Measurements from ENCODE around the gene PCDH9. TPM values are rescaled to one million over a fixed set of nuclear protein-coding genes. Genes with fewer than 3 reads are reported as not detected.
"Not testable (repeated sequence)": the region's sequence is repeated elsewhere in the genome, so short reads cannot be mapped to it uniquely, and the experiment has no call there.

Gene PCDH9
- total RNA-seq, 1 experiment from 2014 or later: 0.12 TPM

DNA sequence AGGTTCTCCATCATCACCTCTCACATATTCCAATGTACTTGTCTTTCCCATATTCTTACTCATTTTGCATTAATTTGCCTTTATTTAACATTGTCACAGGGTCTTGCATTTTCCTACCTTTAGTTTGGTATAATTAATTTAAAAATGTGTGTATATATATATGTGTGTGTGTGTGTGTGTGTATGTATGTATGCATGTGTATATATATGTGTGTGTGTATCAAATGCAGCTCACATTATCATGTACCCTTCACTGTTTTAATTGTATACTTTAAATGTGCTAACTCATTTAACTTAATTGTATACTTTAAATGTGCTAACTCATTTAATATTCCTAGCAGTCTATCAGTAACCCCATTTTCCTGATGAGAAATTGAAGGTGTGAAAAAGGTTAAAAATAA is 104.5 kb downstream of the PCDH9 start:
- DNase-seq (ENCODE audit: low read depth): no peak

DNA sequence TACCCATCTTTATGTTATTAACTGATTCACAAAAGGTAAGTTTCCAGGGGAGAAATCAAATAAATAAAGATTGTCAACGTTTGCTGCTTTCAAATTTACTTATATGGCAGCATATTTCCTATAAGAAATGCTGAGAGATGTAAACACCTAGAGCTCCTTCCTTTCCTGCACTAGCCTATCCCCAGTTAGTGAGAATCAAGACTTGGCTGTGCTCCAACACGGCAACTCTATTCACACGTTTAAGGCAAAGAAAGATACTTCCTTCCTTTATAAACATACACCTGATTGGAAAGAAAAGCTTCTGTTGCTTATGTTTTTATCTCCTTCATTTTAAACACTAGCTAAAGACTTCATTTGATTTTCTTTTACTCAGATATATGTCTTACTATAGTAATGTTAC is 107.0 kb downstream of the PCDH9 start:
- DNase-seq (ENCODE audit: low read depth): no peak

- DNase-seq (ENCODE audit: low read depth): no peak
Measured at GRCh38 chr13:67122251-67122650, 107.9 kb downstream of the PCDH9 start.

DNA sequence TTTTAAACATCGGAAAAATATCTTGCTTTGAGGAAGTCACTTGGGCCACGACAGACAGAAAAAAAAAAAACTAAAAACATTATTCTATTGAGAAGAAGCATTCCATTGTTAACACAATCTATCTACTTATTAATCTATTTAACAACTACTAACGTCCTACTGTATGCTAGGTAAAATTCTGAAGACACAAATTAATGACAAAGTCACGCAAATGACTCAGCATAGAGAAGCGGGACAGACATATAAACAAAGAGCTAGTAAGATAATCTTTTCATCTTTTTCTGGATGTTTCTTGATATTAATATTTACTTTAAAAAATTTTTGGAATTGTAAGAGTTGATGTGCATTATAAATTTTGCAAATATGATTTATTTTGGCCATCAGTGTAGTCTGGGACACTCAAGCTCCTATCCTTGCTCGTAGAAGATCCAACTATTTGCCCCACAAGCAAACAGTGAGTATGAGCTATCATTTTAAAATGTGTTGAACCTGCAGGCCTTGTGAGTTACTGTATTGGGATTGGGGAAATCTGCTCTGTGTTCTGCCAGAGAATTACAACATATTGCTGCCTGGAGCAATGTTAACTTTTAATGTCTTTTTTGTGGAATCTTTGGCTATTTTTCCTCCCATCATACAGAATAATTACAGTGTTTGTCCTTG is 109.1 kb downstream of the PCDH9 start:
- peak; percentile 2 for DNase-seq (ENCODE audit: low read depth)

- peak; percentile 14 for DNase-seq (ENCODE audit: low read depth)
Measured at GRCh38 chr13:67119481-67119894, 110.6 kb downstream of the PCDH9 start.

DNA sequence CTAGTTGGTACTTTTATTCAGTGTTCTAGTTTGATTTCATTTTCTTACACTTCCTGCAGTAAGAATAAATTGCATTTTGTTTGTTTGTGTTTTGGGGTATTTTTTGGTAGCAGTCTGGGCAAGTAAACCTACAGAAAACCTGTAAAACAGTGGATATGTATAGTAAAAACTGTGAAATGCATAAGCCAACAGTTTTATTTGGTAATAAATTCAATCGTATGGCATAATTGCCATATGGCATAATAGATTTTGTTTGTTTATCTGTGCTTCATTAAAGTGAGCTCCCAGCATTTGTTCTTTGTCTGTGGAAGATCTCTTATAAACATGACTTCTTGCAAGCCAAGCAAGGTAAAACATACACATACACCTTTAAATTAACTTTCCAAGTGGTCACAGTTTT is 111.9 kb downstream of the PCDH9 start:
- DNase-seq (ENCODE audit: low read depth): no peak

DNA sequence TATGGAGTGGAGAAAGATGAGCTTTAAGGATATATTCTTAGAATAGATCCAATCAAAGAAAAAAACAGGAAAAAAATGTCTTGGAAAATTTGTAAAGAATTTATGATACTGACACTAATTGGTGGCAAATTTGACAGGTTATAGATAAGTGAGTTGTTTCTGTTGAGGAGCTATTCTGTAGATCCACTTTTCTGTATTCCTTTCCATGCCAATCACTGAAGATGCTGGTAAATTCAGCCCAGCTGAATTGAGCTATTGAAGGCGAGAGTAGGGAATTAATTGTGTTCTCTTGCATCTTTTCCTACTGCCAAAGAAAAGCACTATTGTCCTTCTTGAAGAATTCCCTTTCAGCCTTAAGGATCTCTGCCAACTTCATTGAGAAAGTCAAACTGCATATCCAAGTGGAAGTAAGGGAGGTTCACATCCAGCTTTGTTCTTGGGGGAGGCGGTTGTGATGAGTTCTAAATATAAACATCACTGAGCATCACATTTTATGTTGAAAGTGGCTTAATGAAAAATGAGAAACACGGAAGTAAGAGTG is 113.1 kb downstream of the PCDH9 start:
- DNase-seq (ENCODE audit: low read depth): peak; percentile 27

- DNase-seq (ENCODE audit: low read depth): no peak
Measured at GRCh38 chr13:67107979-67108378, 122.2 kb downstream of the PCDH9 start.

DNA sequence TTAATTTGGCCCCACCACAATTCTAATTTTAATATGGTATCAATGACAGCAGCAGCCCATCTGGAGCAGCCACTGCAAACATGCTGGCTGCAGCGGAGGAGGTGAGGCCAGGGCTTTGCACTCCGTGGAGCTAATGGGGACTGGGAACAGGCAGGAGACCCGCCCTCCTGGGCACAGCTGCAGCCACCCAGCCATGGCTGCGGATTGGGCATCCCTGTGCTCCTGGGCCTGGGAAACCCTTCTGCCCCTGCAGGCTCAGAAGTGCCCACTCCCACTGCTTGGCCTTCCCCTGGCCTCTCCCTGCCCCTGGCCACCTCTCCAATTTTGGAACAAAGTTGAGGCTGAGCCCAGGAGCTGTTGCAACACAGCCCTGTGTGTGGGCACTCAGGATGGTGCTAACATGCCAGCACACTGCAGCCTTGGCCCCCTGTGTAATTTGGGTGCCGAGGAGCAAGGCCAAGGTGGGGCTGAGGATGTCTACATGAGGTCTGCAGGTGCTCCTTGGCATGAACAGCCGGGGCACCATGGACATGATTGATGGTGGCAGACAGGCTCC is 123.6 kb downstream of the PCDH9 start:
- DNase-seq (ENCODE audit: low read depth): no peak

GRCh38 chr13:67101730-67102467 is 128.2 kb downstream of the PCDH9 start:
- DNase-seq (ENCODE audit: low read depth): no peak

- DNase-seq (ENCODE audit: low read depth): no peak
Measured at GRCh38 chr13:67100730-67101129, 129.4 kb downstream of the PCDH9 start.

DNA sequence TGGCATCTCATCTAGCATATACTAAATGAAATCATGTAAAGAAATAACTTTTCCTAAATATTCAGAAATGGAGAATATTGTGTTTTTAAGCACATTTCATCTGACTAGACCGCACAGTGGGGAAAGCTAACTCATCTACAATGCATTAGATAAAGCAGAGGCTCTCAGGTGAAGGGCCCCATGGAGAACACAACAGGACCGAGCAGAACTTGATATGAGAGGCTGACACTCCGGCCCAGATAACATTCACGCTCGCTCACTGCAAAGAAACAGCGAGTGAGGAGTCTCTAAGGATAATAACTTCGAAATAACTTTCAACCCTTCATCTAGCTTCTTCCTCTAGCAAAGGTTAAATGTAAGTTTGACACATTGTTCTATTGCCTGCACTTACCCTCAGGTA is 130.6 kb downstream of the PCDH9 start:
- DNase-seq (ENCODE audit: low read depth): no peak

DNA sequence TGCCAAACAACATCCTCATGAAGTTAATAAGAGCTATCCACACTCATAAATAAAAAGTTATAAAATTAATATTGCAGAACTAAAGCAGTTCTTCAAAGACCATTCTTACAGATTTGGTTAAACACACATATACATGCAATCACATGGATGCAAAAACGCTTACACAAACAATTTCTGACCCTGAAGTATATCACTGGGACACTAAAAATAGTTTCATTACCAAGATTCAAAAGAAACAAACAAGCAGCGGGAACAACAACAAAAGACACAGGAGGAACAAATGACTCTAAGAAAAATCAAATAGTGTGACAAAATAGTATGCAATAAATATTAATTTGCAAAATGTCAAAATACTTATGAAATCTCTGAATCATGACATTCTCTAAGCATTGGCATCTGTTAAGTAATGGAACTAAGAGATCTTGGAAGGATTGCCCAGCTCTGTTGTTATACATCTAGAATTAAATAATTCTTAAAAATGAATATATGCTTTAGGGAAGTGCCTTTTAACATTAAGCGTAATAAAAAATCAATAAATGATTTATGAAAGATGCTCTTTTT is 132.2 kb downstream of the PCDH9 start:
- DNase-seq (ENCODE audit: low read depth): no peak

GRCh38 chr13:67096893-67097292 is 133.2 kb downstream of the PCDH9 start:
- DNase-seq (ENCODE audit: low read depth): not testable (repeated sequence)

GRCh38 chr13:67096418-67096817 is 133.7 kb downstream of the PCDH9 start:
- no peak for DNase-seq (ENCODE audit: low read depth)

GRCh38 chr13:67095621-67096020 is 134.5 kb downstream of the PCDH9 start:
- no peak for DNase-seq (ENCODE audit: low read depth)

GRCh38 chr13:67094952-67095351 is 135.2 kb downstream of the PCDH9 start:
- DNase-seq (ENCODE audit: low read depth): no peak

DNA sequence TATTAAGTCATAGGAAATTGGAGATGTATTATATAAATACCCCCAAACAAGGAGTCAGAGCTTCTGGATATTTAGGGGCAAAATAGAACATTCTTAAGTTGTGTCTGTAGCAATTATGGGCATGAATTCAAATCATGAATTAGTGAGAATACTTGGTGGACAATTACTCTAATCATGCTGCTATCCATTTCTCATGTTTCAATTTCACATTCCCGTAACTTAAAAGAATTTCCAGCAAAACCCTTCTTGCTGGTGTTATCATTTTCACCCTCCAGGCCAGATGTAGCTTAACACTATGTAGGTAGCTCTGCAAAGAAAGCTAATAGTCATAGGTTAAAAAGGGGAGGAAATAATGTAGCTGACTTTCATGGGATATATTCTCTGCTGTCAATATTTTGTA is 136.1 kb downstream of the PCDH9 start:
- DNase-seq (ENCODE audit: low read depth): no peak

DNA sequence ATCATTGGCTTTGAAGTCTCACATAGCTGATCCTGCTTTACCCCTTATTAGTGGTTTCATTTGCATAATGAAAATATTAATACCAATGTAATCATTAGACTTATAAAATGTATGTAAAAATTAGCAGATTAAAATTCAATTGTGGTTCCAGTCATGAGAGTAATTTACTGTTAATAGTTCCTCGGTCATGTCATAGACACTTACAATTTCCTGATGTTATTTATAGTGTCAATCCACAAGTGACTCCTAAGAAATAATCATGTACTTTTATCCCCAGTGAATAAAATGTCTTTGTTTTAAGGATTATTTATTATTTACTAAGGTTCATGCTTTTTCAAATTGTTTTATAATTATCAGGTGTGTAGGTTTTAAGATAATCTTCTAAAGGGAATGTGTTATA is 138.5 kb downstream of the PCDH9 start:
- no peak for DNase-seq (ENCODE audit: low read depth)

- no peak for DNase-seq (ENCODE audit: low read depth)
Measured at GRCh38 chr13:67090856-67091255, 139.3 kb downstream of the PCDH9 start.

GRCh38 chr13:67087527-67087926 is 142.6 kb downstream of the PCDH9 start:
- DNase-seq (ENCODE audit: low read depth): no peak

GRCh38 chr13:67086260-67086659 is 143.9 kb downstream of the PCDH9 start:
- no peak for DNase-seq (ENCODE audit: low read depth)

GRCh38 chr13:67084066-67084465 is 146.1 kb downstream of the PCDH9 start:
- DNase-seq (ENCODE audit: low read depth): no peak
